ENCODE measurements around the gene TPRN. TPM values are rescaled to one million over a fixed set of nuclear protein-coding genes. Genes with fewer than 3 reads are reported as not detected.

Gene TPRN
- total RNA-seq, 2 experiments from 2014 or later, result 11.1 to 11.9 TPM

GRCh38 chr9:137161558-137162486, 38.7 kb downstream of the TPRN start:
- CTCF ChIA-PET, result interaction anchor here (0.5 kb wide), 1 partner anchor 31 kb away, joined by 3 read pairs; no protein-coding TSS in a partner anchor
- POLR2A ChIA-PET, result no interaction called here

GRCh38 chr9:137160716-137161557, 39.6 kb downstream of the TPRN start:
- ChIA-PET CTCF (interaction anchor here (1.1 kb wide), 1 partner anchor 66 kb away, joined by 3 read pairs; the partner anchor contains the start of gene RNF224), POLR2A (no interaction called here)

- ChIA-PET CTCF (interaction anchor here (1.1 kb wide), 1 partner anchor 67 kb away, joined by 3 read pairs; the partner anchor contains the start of gene RNF224), POLR2A (no interaction called here)
These were observed 40.5 kb downstream of the TPRN start for GRCh38 chr9:137160054-137160425.

- CTCF ChIA-PET, result interaction anchor here (1.1 kb wide), 1 partner anchor 68 kb away, joined by 3 read pairs; the partner anchor contains the start of gene RNF224
These were observed 41.2 kb downstream of the TPRN start for GRCh38 chr9:137159105-137160053.

GRCh38 chr9:137158625-137159024, 41.9 kb downstream of the TPRN start:
- ChIA-PET CTCF (no interaction called here), POLR2A (no interaction called here)

More at GRCh38 chr9:137159105-137160053, 41.2 kb downstream of the TPRN start:
- POLR2A ChIA-PET, result no interaction called here

GRCh38 chr9:137157618-137158415, 42.7 kb downstream of the TPRN start:
- ChIA-PET CTCF (no interaction called here), POLR2A (no interaction called here)

- CTCF ChIA-PET, result interaction anchor here (1.0 kb wide), 1 partner anchor 33 kb away, joined by 3 read pairs; no protein-coding TSS in a partner anchor
- POLR2A ChIA-PET, result interaction anchor here (0.7 to 1.1 kb wide), 2 partner anchors 44 to 66 kb away, joined by 3 read pairs; no protein-coding TSS in a partner anchor
These were observed 43.8 kb downstream of the TPRN start for GRCh38 chr9:137156567-137157375.

GRCh38 chr9:137152844-137153405, 47.6 kb downstream of the TPRN start:
- CTCF ChIA-PET, result interaction anchor here (2.2 kb wide), 1 partner anchor 84 kb away, joined by 5 read pairs; no protein-coding TSS in a partner anchor

GRCh38 chr9:137150617-137151457, 49.7 kb downstream of the TPRN start:
- POLR2A ChIA-PET, result interaction anchor here (0.7 to 1.2 kb wide), 4 partner anchors 21 to 158 kb away, joined by 4 to 5 read pairs (median 4); partner anchors contain the start of gene TPRN

More at GRCh38 chr9:137152844-137153405, 47.6 kb downstream of the TPRN start:
- POLR2A ChIA-PET, result no interaction called here

GRCh38 chr9:137149942-137150616, 50.5 kb downstream of the TPRN start:
- CTCF ChIA-PET, result interaction anchor here (0.8 to 1.3 kb wide), 3 partner anchors 21 to 39 kb away, joined by 3 read pairs; no protein-coding TSS in a partner anchor
- POLR2A ChIA-PET, result interaction anchor here (1.0 to 1.2 kb wide), 2 partner anchors 21 to 157 kb away, joined by 4 read pairs; no protein-coding TSS in a partner anchor

More at GRCh38 chr9:137150617-137151457, 49.7 kb downstream of the TPRN start:
- CTCF ChIA-PET, result interaction anchor here (0.6 to 2.2 kb wide), 4 partner anchors 21 to 116 kb away, joined by 3 to 5 read pairs (median 4); no protein-coding TSS in a partner anchor

GRCh38 chr9:137149363-137149762, 51.2 kb downstream of the TPRN start:
- ChIA-PET POLR2A (no interaction called here), CTCF (interaction anchor here (0.8 to 1.3 kb wide), 3 partner anchors 20 to 40 kb away, joined by 3 read pairs; no protein-coding TSS in a partner anchor)

GRCh38 chr9:137148661-137149060, 51.9 kb downstream of the TPRN start:
- POLR2A ChIA-PET, result no interaction called here
- CTCF ChIA-PET, result interaction anchor here (1.3 kb wide), 1 partner anchor 41 kb away, joined by 3 read pairs; no protein-coding TSS in a partner anchor

- POLR2A ChIA-PET, result no interaction called here
- CTCF ChIA-PET, result no interaction called here
These were observed 52.3 kb downstream of the TPRN start for GRCh38 chr9:137148242-137148641.

GRCh38 chr9:137147793-137148160, 52.8 kb downstream of the TPRN start:
- POLR2A ChIA-PET, result no interaction called here
- CTCF ChIA-PET, result no interaction called here

Measured in activated CD8-positive, alpha-beta memory T cell treated with anti-CD3 and anti-CD28 coated beads for 36 hours (primary cell).